ENCODE measurements around the gene PLEKHH1.
"Not testable (repeated sequence)": the region's sequence is repeated elsewhere in the genome, so short reads cannot be mapped to it uniquely, and the experiment has no call there.

PLEKHH1 gene

GRCh38 chr14:67537736-67538135 is 4.6 kb downstream of the PLEKHH1 start:
- TF ChIP-seq CTCF (IDR thresholded peaks at IDR 0.05; ENCODE audit: borderline replicate concordance, control extremely low read depth, extremely low read depth, insufficient read depth, missing control alignments) = no peak
- in situ Hi-C loops (cut with MboI; ENCODE audit: low sequenced_read_pairs, unreplicated experiment) = no loop called here

GRCh38 chr14:67538501-67538900 is 5.4 kb downstream of the PLEKHH1 start:
- DNase-seq (ENCODE audit: low spot score) = no peak
- in situ Hi-C loops (cut with MboI; ENCODE audit: low sequenced_read_pairs, unreplicated experiment) = no loop called here
- no peak for TF ChIP-seq CTCF (IDR thresholded peaks at IDR 0.05; ENCODE audit: borderline replicate concordance, control extremely low read depth, extremely low read depth, insufficient read depth, missing control alignments)

More at GRCh38 chr14:67537736-67538135, 4.6 kb downstream of the PLEKHH1 start:
- no peak for DNase-seq (ENCODE audit: low spot score)

DNA sequence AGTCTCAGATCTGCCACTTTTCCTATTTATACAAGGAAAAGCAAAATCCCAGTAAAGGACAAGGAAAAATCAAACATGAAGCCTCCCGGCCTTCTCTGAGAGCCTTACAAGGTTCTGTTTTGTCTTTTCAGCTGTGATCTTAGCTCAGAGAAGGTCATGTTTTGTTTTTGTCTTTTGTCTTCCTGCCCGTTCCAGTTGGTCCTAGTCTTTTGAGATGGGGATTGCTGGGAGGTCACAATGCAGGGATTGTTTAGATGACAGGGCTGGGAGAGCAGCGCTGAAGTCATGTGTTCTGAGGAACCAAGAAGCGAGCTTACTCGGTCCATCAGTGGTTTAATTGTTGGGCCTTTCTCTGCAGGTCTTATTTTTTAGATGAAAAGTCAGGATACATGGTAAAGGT is 6.0 kb downstream of the PLEKHH1 start:
- DNase-seq (ENCODE audit: low spot score) = no peak
- no peak for TF ChIP-seq CTCF (IDR thresholded peaks at IDR 0.05; ENCODE audit: borderline replicate concordance, control extremely low read depth, extremely low read depth, insufficient read depth, missing control alignments)
- in situ Hi-C loops (cut with MboI; ENCODE audit: low sequenced_read_pairs, unreplicated experiment) = no loop called here

DNA sequence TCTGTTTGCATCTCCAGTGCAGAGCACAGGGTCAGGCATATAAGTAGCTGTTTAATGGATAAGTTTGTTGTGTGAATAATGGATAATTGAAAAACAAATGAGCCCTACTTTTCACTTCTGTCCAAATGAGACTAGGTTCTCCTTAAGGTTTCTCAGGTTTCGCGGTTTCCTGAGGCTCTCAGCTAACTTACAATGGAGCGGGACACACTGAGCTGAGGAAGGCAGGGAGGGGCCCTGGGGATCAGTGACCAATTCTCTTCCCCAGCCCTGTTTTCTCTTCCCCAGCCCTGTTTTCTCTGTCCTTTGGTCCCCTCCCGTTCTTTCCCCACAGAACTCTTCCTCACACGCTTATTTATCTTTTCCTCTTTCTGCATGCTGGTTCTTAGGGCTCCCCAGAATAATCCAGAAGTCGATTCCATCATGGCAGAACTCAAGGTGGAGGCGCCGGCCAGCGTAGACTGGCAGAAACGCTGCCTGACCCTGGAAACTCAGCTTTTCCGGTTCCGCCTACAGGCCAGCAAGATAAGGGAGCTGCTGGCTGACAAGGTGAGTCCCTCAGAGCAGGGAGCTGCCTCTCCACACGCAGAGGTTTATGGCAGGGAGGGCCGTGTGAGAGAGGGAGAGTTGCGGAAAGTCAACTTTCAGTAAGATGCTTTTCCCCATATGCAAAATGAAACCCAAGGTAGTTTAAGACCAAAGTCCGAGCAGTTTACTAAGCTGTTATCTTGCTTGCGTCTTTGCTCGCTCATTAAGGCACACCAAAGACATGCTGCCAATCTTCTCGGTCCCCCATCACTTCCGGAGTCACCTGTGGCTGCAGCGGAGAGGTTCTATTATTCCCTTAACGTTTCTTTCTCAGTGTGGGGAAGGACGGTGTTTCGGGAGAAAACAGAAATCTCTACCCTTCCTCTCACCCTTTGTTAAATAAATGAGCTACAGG is 8.6 kb downstream of the PLEKHH1 start:
- no peak for TF ChIP-seq CTCF (IDR thresholded peaks at IDR 0.05; ENCODE audit: borderline replicate concordance, control extremely low read depth, extremely low read depth, insufficient read depth, missing control alignments)
- no peak for DNase-seq (ENCODE audit: low spot score)
- in situ Hi-C loops (cut with MboI; ENCODE audit: low sequenced_read_pairs, unreplicated experiment) = no loop called here

DNA sequence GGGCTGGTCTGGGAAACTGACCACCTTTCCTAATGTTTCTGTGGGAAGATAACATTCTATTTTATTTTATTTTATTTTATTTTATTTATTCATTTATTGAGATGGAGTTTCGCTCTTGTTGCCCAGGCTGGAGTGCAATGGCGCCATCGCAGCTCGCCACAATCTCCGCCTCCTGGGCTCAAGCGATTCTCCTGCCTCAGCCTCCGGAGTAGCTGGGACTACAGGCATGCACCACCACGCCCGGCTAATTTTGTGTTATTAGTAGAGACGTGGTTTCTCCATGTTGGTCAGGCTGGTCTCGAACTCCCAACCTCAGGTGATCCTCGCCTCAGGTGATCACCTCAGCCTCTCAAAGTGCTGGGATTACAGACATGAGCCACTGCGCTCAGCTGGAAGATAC is 9.5 kb downstream of the PLEKHH1 start:
- DNase-seq (ENCODE audit: low spot score); in situ Hi-C loops (cut with MboI; ENCODE audit: low sequenced_read_pairs, unreplicated experiment): not testable (repeated sequence)

- in situ Hi-C loops (cut with MboI; ENCODE audit: low sequenced_read_pairs, unreplicated experiment) = no loop called here
- TF ChIP-seq CTCF (IDR thresholded peaks at IDR 0.05; ENCODE audit: borderline replicate concordance, control extremely low read depth, extremely low read depth, insufficient read depth, missing control alignments) = no peak
- DNase-seq (ENCODE audit: low spot score) = no peak
Measured at GRCh38 chr14:67544590-67544989, 11.5 kb downstream of the PLEKHH1 start.

DNA sequence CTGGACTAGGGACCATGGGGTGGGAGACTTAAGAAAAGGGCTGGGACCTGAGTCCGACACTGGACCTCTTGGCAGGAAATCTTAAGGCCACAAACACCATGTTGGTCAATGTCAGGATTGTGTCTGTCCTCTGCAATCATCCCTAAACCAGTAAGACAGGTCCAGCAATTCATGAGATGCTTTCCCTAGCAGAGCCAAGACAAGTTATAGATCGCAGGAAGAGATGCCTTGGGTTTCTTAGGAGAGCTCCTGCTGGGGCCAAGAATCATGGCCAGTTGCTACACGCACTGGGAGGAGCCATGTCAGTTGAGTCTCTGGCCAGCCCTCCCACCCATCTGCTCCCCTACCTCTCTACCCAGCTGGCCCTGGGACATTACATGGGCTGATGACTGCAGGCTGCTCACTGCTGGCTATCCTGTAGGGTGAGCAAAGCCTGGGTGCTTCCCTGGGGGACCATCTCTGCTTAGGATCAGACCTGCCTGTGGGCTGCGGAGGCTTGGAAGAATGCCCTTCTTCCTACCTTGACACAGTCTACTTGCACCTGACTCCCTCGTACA is 14.2 kb downstream of the PLEKHH1 start:
- no peak for DNase-seq (ENCODE audit: low spot score)
- TF ChIP-seq CTCF (IDR thresholded peaks at IDR 0.05; ENCODE audit: borderline replicate concordance, control extremely low read depth, extremely low read depth, insufficient read depth, missing control alignments) = no peak
- in situ Hi-C loops (cut with MboI; ENCODE audit: low sequenced_read_pairs, unreplicated experiment) = no loop called here

Data from GM13976 (cell line).